Activated CD4-positive, alpha-beta T cell treated with anti-CD3 and anti-CD28 coated beads for 36 hours (primary cell): ENCODE results near the gene PRSS35. TPM values are rescaled to one million over a fixed set of nuclear protein-coding genes. Genes with fewer than 3 reads are reported as not detected.
"Not testable (repeated sequence)": the region's sequence is repeated elsewhere in the genome, so short reads cannot be mapped to it uniquely, and the experiment has no call there.

Experiments
- ATAC-seq: fragments of 200-7000 bp; cut with Tn5 transposase; one replicate; pipeline ENCODE4 v1.10.0; 2021; ENCODE audit warnings: mild to moderate bottlenecking, moderate library complexity
- CTCF ChIA-PET: fragments of 350-600 bp; sonication (Branson Sonifier 250); formaldehyde crosslinking; loops from one replicate; lab custom pipeline; 2021; ENCODE audit warnings: antibody characterized with exemption; lab: Charles Lee
- POLR2A ChIA-PET: fragments of 350-600 bp; sonication (Branson Sonifier 250); formaldehyde crosslinking; loops from one replicate; lab custom pipeline; 2021; ENCODE audit warnings: antibody characterized with exemption, inconsistent platforms; lab: Charles Lee
- DNase-seq: peaks from one replicate; pipeline ENCODE4 v3.0.0-alpha.2; 2020
- H3K27ac Mint-ChIP-seq: one replicate; pipeline ENCODE4 v1.8.0; 2021; ENCODE audit warnings: mixed read lengths
- H3K27me3 Mint-ChIP-seq: one replicate; pipeline ENCODE4 v1.8.0; 2021; ENCODE audit warnings: mixed read lengths
- H3K36me3 Mint-ChIP-seq: one replicate; pipeline ENCODE4 v1.8.0; 2021; ENCODE audit warnings: low read depth, mixed read lengths
- H3K4me1 Mint-ChIP-seq: one replicate; pipeline ENCODE4 v1.8.0; 2021; ENCODE audit warnings: mixed read lengths
- H3K4me3 Mint-ChIP-seq: one replicate; pipeline ENCODE4 v1.8.0; 2021; ENCODE audit warnings: mild to moderate bottlenecking, moderate library complexity, mixed read lengths
- H3K9me3 Mint-ChIP-seq: one replicate; pipeline ENCODE4 v1.8.0; 2021; ENCODE audit warnings: low read depth, mixed read lengths
- intact Hi-C, 2 experiments: fragments of 100-400 bp; cut with DNase I in 1 of 2; cut with micrococcal nuclease in 1 of 2; formaldehyde crosslinking; loops; one replicate each; pipeline versions ENCODE4 v1.14.2 to v1.15.1; 2022 to 2024; cut with DNase I, micrococcal nuclease
- total RNA-seq, 2 experiments: library from RNA; stranded (reverse); gene quantifications; one replicate each; pipeline ENCODE4 v1.2.3, GENCODE V29; 2021

Gene PRSS35
- total RNA-seq, 2 experiments from 2014 or later: not detected

- Mint-ChIP-seq H3K27ac (no peak overlapping the region), H3K4me3 (no peak overlapping the region), H3K9me3 (no peaks in the 10 kb centered on the region), H3K4me1 (no peaks in the 10 kb centered on the region), H3K27me3 (peaks cover 11% of the 10 kb centered on the region), H3K36me3 (no peaks in the 10 kb centered on the region)
- DNase-seq (no peak), ATAC-seq (no peak)
- ChIA-PET POLR2A (no interaction called here), CTCF (no interaction called here)
- intact Hi-C loops: no loop called here
Observed at GRCh38 chr6:83480470-83480869, 31.9 kb upstream of the PRSS35 start.

GRCh38 chr6:83481938-83482337 is 30.4 kb upstream of the PRSS35 start:
- H3K4me3 Mint-ChIP-seq, H3K36me3 Mint-ChIP-seq, ATAC-seq, DNase-seq, H3K27ac Mint-ChIP-seq, H3K4me1 Mint-ChIP-seq, H3K9me3 Mint-ChIP-seq, POLR2A ChIA-PET, CTCF ChIA-PET, intact Hi-C loops: not testable (repeated sequence)
- peaks cover 11% of the 10 kb centered on the region for H3K27me3 Mint-ChIP-seq

DNA sequence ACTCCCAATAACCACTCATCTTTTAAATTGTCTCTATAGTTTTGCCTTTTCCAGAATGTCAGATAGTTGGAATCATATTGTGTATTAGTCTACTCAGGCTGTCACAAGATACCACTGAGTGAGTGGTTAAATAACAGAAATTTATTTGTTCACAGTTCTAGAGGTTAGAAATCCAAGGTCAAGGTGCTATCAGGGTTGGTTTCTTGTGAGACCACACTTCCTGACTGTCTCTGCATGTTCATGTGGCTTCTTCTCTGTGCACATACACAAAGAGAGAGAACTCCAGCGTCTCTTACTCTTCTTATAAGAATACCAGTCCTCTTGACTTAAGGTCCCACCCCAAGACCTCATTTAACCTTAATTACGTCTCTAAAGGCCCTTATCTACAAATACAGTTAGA is 23.9 kb upstream of the PRSS35 start:
- H3K9me3 Mint-ChIP-seq: no peaks in the 10 kb centered on the region
- no peak overlapping the region for H3K4me3 Mint-ChIP-seq
- H3K27me3 Mint-ChIP-seq: peaks cover 2% of the 10 kb centered on the region
- POLR2A ChIA-PET: no interaction called here
- H3K4me1 Mint-ChIP-seq: no peaks in the 10 kb centered on the region
- CTCF ChIA-PET: no interaction called here
- intact Hi-C loops: no loop called here
- no peak for ATAC-seq
- no peaks in the 10 kb centered on the region for H3K36me3 Mint-ChIP-seq
- no peak for DNase-seq
- no peak overlapping the region for H3K27ac Mint-ChIP-seq

GRCh38 chr6:83488861-83489260 is 23.5 kb upstream of the PRSS35 start:
- ChIA-PET CTCF (no interaction called here), POLR2A (no interaction called here)
- Mint-ChIP-seq H3K9me3 (no peaks in the 10 kb centered on the region), H3K27me3 (peaks cover 4% of the 10 kb centered on the region), H3K4me3 (no peak overlapping the region), H3K4me1 (no peaks in the 10 kb centered on the region), H3K36me3 (no peaks in the 10 kb centered on the region), H3K27ac (no peak overlapping the region)
- ATAC-seq: no peak
- DNase-seq: no peak
- intact Hi-C loops: no loop called here

GRCh38 chr6:83490217-83490807 is 22.0 kb upstream of the PRSS35 start:
- ChIA-PET CTCF (no interaction called here), POLR2A (interaction anchor here (0.6 kb wide), 1 partner anchor 42 kb away, joined by 5 read pairs; no protein-coding TSS in a partner anchor)
- Mint-ChIP-seq H3K27ac (no peak overlapping the region), H3K27me3 (peaks cover 4% of the 10 kb centered on the region), H3K9me3 (no peaks in the 10 kb centered on the region), H3K36me3 (no peaks in the 10 kb centered on the region), H3K4me1 (no peaks in the 10 kb centered on the region), H3K4me3 (no peak overlapping the region)
- ATAC-seq (no peak), DNase-seq (no peak)
- intact Hi-C loops: no loop called here

- Mint-ChIP-seq H3K27ac (no peak overlapping the region), H3K27me3 (peaks cover 7% of the 10 kb centered on the region)
Observed at GRCh38 chr6:83505356-83505755, 7.0 kb upstream of the PRSS35 start.

DNA sequence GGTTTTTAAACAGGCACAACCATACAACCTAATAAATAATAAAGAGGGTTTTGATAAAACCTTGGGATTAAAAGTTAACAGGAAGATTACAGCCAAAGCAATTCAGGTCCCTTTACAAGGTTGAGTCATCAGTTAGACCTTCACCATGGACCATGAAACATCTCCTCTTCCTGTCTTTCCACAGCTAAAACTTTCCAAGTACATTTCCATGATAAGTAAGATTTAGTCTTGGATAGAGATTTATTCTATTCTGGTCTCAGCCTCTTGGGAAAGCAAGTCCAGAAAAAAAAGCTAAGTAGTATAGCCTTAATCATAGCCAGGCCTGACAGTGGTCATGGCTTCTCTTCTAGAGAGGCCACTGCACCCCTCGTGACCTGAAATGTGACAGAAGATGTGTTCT is 2.9 kb upstream of the PRSS35 start:
- ChIA-PET POLR2A (no interaction called here), CTCF (no interaction called here)
- no peaks in the 10 kb centered on the region for H3K36me3 Mint-ChIP-seq
- no peak overlapping the region for H3K27ac Mint-ChIP-seq
- H3K27me3 Mint-ChIP-seq: peaks cover 25% of the 10 kb centered on the region
- ATAC-seq (no peak), DNase-seq (no peak)
- no peak overlapping the region for H3K4me3 Mint-ChIP-seq
- intact Hi-C loops: no loop called here
- no peaks in the 10 kb centered on the region for H3K9me3 Mint-ChIP-seq
- H3K4me1 Mint-ChIP-seq: peaks cover 4% of the 10 kb centered on the region

More at GRCh38 chr6:83505356-83505755, 7.0 kb upstream of the PRSS35 start:
- Mint-ChIP-seq H3K4me1 (no peaks in the 10 kb centered on the region), H3K4me3 (no peak overlapping the region), H3K9me3 (peaks cover 4% of the 10 kb centered on the region), H3K36me3 (no peaks in the 10 kb centered on the region)
- intact Hi-C loops: no loop called here
- ATAC-seq (no peak), DNase-seq (no peak)
- ChIA-PET CTCF (interaction anchor here (1.9 to 3.7 kb wide), 3 partner anchors 9 to 290 kb away, joined by 8 to 20 read pairs (median 15); no protein-coding TSS in a partner anchor), POLR2A (no interaction called here)

DNA sequence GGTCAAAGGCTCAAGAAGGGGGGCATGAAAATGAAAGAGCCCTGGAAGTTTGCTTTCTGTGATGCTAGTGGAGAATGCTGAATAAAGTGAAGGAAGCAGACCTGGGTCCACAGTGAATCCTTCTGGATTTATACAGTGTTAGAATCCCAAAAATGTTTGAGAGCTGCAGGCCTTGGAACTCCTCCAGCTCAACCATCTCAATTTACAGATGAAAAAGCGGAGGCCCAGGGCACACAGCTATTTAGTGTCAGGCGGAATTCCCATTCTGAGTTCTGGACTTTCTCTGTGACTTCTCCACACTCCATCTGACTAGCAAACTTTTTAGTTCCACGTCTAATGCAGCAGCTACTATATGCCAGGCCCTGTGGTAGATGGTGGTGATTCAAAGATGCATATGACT is 1.5 kb upstream of the PRSS35 start:
- ATAC-seq (no peak), DNase-seq (no peak)
- POLR2A ChIA-PET: interaction anchor here (0.6 kb wide), 1 partner anchor 254 kb away, joined by 3 read pairs; no protein-coding TSS in a partner anchor
- H3K27me3 Mint-ChIP-seq: peaks cover 29% of the 10 kb centered on the region
- CTCF ChIA-PET: interaction anchor here (0.8 to 1.5 kb wide), 3 partner anchors 9 to 445 kb away, joined by 3 to 5 read pairs (median 5); partner anchors contain the start of gene UBE3D
- intact Hi-C loops: loop anchor here in 1 of 2 experiments (5.0 kb wide), 2 partner anchors 93 to 1238 kb away; no protein-coding TSS in a partner anchor
- H3K36me3 Mint-ChIP-seq: no peaks in the 10 kb centered on the region
- no peak overlapping the region for H3K4me3 Mint-ChIP-seq
- H3K27ac Mint-ChIP-seq: no peak overlapping the region
- no peaks in the 10 kb centered on the region for H3K9me3 Mint-ChIP-seq
- H3K4me1 Mint-ChIP-seq: peaks cover 4% of the 10 kb centered on the region

DNA sequence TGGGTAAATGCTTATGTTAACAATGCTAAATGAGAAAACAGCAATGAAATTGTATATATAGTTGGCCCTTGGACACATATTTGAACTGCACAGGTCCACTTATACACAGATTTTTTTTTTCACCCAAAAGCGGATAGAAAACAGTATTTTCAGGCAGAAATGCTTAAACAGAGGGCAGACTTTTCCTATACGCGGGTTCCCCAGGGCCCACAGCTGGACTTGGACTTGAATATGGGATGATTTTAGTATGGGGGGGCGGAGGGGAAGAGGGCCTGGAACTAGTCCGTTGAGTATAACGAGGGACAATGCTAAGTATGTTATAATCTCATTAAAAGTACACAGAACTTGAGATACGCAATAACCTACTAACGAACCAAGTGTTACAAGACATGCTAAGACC is 1.1 kb upstream of the PRSS35 start:
- peaks cover 31% of the 10 kb centered on the region for H3K27me3 Mint-ChIP-seq
- H3K36me3 Mint-ChIP-seq: no peaks in the 10 kb centered on the region
- DNase-seq (no peak), ATAC-seq (no peak)
- H3K27ac Mint-ChIP-seq: no peak overlapping the region
- no peaks in the 10 kb centered on the region for H3K9me3 Mint-ChIP-seq
- CTCF ChIA-PET: interaction anchor here (0.8 to 1.5 kb wide), 3 partner anchors 8 to 446 kb away, joined by 3 to 5 read pairs (median 5); partner anchors contain the start of gene UBE3D
- intact Hi-C loops: loop anchor here in 1 of 2 experiments (5.0 kb wide), 2 partner anchors 94 to 1239 kb away; no protein-coding TSS in a partner anchor
- H3K4me1 Mint-ChIP-seq: peaks cover 4% of the 10 kb centered on the region
- POLR2A ChIA-PET: interaction anchor here (0.6 kb wide), 1 partner anchor 254 kb away, joined by 3 read pairs; no protein-coding TSS in a partner anchor
- no peak overlapping the region for H3K4me3 Mint-ChIP-seq

GRCh38 chr6:83514466-83514865 is 2.1 kb downstream of the PRSS35 start:
- no peak overlapping the region for H3K4me3 Mint-ChIP-seq
- intact Hi-C loops: loop anchor here in 1 of 2 experiments (5.0 kb wide), 2 partner anchors 97 to 1242 kb away; no protein-coding TSS in a partner anchor
- H3K4me1 Mint-ChIP-seq: peaks cover 4% of the 10 kb centered on the region
- H3K27me3 Mint-ChIP-seq: peaks cover 30% of the 10 kb centered on the region
- no peak for ATAC-seq
- no peak for DNase-seq
- CTCF ChIA-PET: interaction anchor here (0.6 to 4.4 kb wide), 16 partner anchors 10 to 1271 kb away, joined by 3 to 57 read pairs (median 4); no protein-coding TSS in a partner anchor
- H3K36me3 Mint-ChIP-seq: no peaks in the 10 kb centered on the region
- H3K9me3 Mint-ChIP-seq: no peaks in the 10 kb centered on the region
- POLR2A ChIA-PET: no interaction called here
- H3K27ac Mint-ChIP-seq: no peak overlapping the region

GRCh38 chr6:83514866-83515466 is 2.6 kb downstream of the PRSS35 start:
- no peak overlapping the region for H3K4me3 Mint-ChIP-seq
- ChIA-PET POLR2A (no interaction called here), CTCF (interaction anchor here (0.8 to 4.4 kb wide), 13 partner anchors 10 to 304 kb away, joined by 3 to 57 read pairs (median 4); no protein-coding TSS in a partner anchor)
- peaks cover 4% of the 10 kb centered on the region for H3K4me1 Mint-ChIP-seq
- H3K36me3 Mint-ChIP-seq: no peaks in the 10 kb centered on the region
- intact Hi-C loops: loop anchor here (1.0 to 5.0 kb wide), 5 partner anchors 98 to 1243 kb away; partner anchors contain the start of genes DOP1A (in 2 of the 2) and UBE3D (in 1 of the 2)
- DNase-seq (peak; percentile 23), ATAC-seq (no peak)
- no peak overlapping the region for H3K27ac Mint-ChIP-seq
- H3K9me3 Mint-ChIP-seq: no peaks in the 10 kb centered on the region
- H3K27me3 Mint-ChIP-seq: peaks cover 30% of the 10 kb centered on the region
